SK-N-SH (cell line): ENCODE measurements around the gene MPST. TPM values are rescaled to one million over a fixed set of nuclear protein-coding genes. Genes with fewer than 3 reads are reported as not detected.

ENCODE experiments used
- CTCF ChIA-PET: fragments of 300-600, 350-600 bp; formaldehyde crosslinking; extraction: SDS; loops from one replicate; lab custom pipeline; 2021; lab: Yijun Ruan, JAX
- POLR2A ChIA-PET: fragments of 350-600 bp; sonication (Branson Sonifier 250); formaldehyde crosslinking; extraction: SDS; loops from one replicate; lab custom pipeline; 2020; ENCODE audit warnings: antibody characterized with exemption, inconsistent platforms; lab: Yijun Ruan, JAX
- DNase-seq: peaks from one replicate; pipeline ENCODE4 v3.0.0; 2012
- H2AFZ ChIP-seq: fragments of 200-600 bp; sonication (generic); 2 replicates; pipeline ENCODE4 v1.8.1; 2016; ENCODE audit warnings: antibody characterized with exemption, mild to moderate bottlenecking, low read depth
- H3F3A ChIP-seq: fragments of 200-600 bp; sonication (generic); replicated peaks from 2 replicates; pipeline ENCODE3; 2016; ENCODE audit warnings: antibody characterized with exemption, mild to moderate bottlenecking; ENCODE audit not compliant: insufficient read depth
- H3K27ac ChIP-seq, 2 experiments: fragments of 200-500 bp in 1 of 2; fragments of 200-600 bp in 1 of 2; sonication (Bioruptor generic) in 1 of 2; sonication (generic), shearing (Covaris generic) in 1 of 2; 2 replicates each; pipeline versions ENCODE4 v1.5.1 to v1.6.1; 2014 to 2016; ENCODE audit warnings: low read depth in 2 of 2, inconsistent platforms in 1 of 2, low read length in 1 of 2, mild to moderate bottlenecking in 1 of 2, mixed read lengths in 1 of 2
- H3K27me3 ChIP-seq: fragments of 200-600 bp; sonication (generic), shearing (Covaris generic); 2 replicates; pipeline ENCODE4 v1.6.1; 2016; ENCODE audit warnings: mixed run types; ENCODE audit not compliant: insufficient read depth
- H3K36me3 ChIP-seq, 2 experiments: fragments of 200-500 bp in 1 of 2; fragments of 200-600 bp in 1 of 2; sonication (Bioruptor generic) in 1 of 2; sonication (generic) in 1 of 2; replicated peaks in 1 of 2; 2 replicates each; pipeline versions ENCODE3 to v1.5.1; 2014 to 2016; ENCODE audit warnings: low read length in 1 of 2, mild to moderate bottlenecking in 1 of 2; ENCODE audit not compliant: insufficient read depth in 2 of 2, control insufficient read depth in 1 of 2
- H3K4me1 ChIP-seq, 2 experiments: fragments of 200-500 bp in 1 of 2; fragments of 200-600 bp in 1 of 2; sonication (Bioruptor generic) in 1 of 2; sonication (generic), shearing (Covaris generic) in 1 of 2; 2 replicates each; pipeline versions ENCODE4 v1.5.1 to v1.6.1; 2014 to 2016; ENCODE audit warnings: low read depth in 1 of 2, low read length in 1 of 2, mixed run types in 1 of 2; ENCODE audit not compliant: insufficient read depth in 2 of 2, control insufficient read depth in 1 of 2
- H3K4me2 ChIP-seq: fragments of 200-600 bp; sonication (generic), shearing (Covaris generic); 2 replicates; pipeline ENCODE4 v1.6.1; 2017; ENCODE audit warnings: mixed run types
- H3K4me3 ChIP-seq, 2 experiments: fragments of 200-500 bp in 1 of 2; fragments of 200-600 bp in 1 of 2; sonication (Bioruptor generic) in 1 of 2; sonication (generic), shearing (Covaris generic) in 1 of 2; 2 replicates each; pipeline versions ENCODE4 v1.5.1 to v1.8.1; 2014 to 2016; ENCODE audit warnings: low read depth in 2 of 2, inconsistent platforms in 1 of 2, low read length in 1 of 2, mild to moderate bottlenecking in 1 of 2, mixed read lengths in 1 of 2, moderate library complexity in 1 of 2
- H3K79me2 ChIP-seq: fragments of 200-600 bp; sonication (generic); 2 replicates; pipeline ENCODE4 v1.8.1; 2017; ENCODE audit warnings: mild to moderate bottlenecking; ENCODE audit not compliant: insufficient read depth
- H3K9ac ChIP-seq: fragments of 200-600 bp; sonication (generic); 2 replicates; pipeline ENCODE4 v1.6.1; 2017; ENCODE audit warnings: mixed run types
- H3K9me2 ChIP-seq: fragments of 200-600 bp; sonication (generic); 2 replicates; pipeline ENCODE4 v1.6.1; 2017; ENCODE audit warnings: mixed run types
- H3K9me3 ChIP-seq: fragments of 200-600 bp; sonication (generic); 2 replicates; pipeline ENCODE4 v1.6.1; 2017; ENCODE audit warnings: mixed run types, mild to moderate bottlenecking, moderate library complexity
- H4K20me1 ChIP-seq: fragments of 200-600 bp; sonication (generic); 2 replicates; pipeline ENCODE4 v1.6.1; 2017; ENCODE audit warnings: mild to moderate bottlenecking, mixed run types; ENCODE audit not compliant: insufficient read depth
- EP300 ChIP-seq, 2 experiments: IDR thresholded peaks; 2 replicates each; pipeline versions ENCODE4 v1.4.0 to v1.6.1; 2012; ENCODE audit warnings: borderline replicate concordance in 1 of 2, low read depth in 1 of 2, low read length in 1 of 2
- FOXJ3 ChIP-seq: sonication (generic); formaldehyde crosslinking; IDR thresholded peaks from 2 replicates; pipeline ENCODE4 v1.5.1; 2020; ENCODE audit warnings: mild to moderate bottlenecking, missing genetic modification reagents
- JUND ChIP-seq: IDR thresholded peaks from 2 replicates; pipeline ENCODE4 v1.4.0; 2012
- NFIC ChIP-seq: IDR thresholded peaks from 2 replicates; pipeline ENCODE4 v1.4.0; 2012; ENCODE audit warnings: borderline replicate concordance
- POLR2AphosphoS5 ChIP-seq: IDR thresholded peaks from 2 replicates; pipeline ENCODE4 v1.6.1; 2012; ENCODE audit warnings: low read depth, low read length
- RFX5 ChIP-seq: IDR thresholded peaks from 2 replicates; pipeline ENCODE4 v1.6.1; 2012; ENCODE audit warnings: mild to moderate bottlenecking, improper control_type of control experiment, low read length
- RXRA ChIP-seq: IDR thresholded peaks from 2 replicates; pipeline ENCODE4 v1.4.0; 2012; ENCODE audit warnings: low read depth, mild to moderate bottlenecking, borderline replicate concordance
- SIN3A ChIP-seq: IDR thresholded peaks from 2 replicates; pipeline ENCODE4 v1.6.1; 2012; ENCODE audit warnings: low read depth, mild to moderate bottlenecking, low read length, moderate library complexity, borderline replicate concordance
- TAF1 ChIP-seq: IDR thresholded peaks from 2 replicates; pipeline ENCODE4 v1.6.1; 2012; ENCODE audit warnings: low read depth, mild to moderate bottlenecking, low read length, moderate library complexity, borderline replicate concordance
- TCF12 ChIP-seq: IDR thresholded peaks from 2 replicates; pipeline ENCODE4 v1.4.0; 2012
- YY1 ChIP-seq: IDR thresholded peaks from 2 replicates; pipeline ENCODE4 v1.4.0; 2012; ENCODE audit warnings: low read depth, mild to moderate bottlenecking
- WGBS: methylation state at CpG from one replicate; pipeline ENCODE4 v1.1.6; 2017; ENCODE audit warnings: low lambda C conversion rate; 5-methylcytosine and 5-hydroxymethylcytosine counted together
- polyA plus RNA-seq, 3 experiments: library from polyadenylated mRNA; depleted of rRNA; stranded (reverse); fragments of >200 nt; gene quantifications; 2 replicates each; pipeline ENCODE4 v1.2.3, GENCODE V29; 2012
- TF ChIP-seq, protein P1 (sequence below): IDR thresholded peaks from 2 replicates; pipeline ENCODE4 v1.6.1; 2012; ENCODE audit warnings: mild to moderate bottlenecking, low read depth, low read length, moderate library complexity
- TF ChIP-seq, protein P2 (sequence below): fragments of 200-600 bp; sonication (generic); IDR thresholded peaks from 2 replicates; pipeline ENCODE4 v1.6.1; 2017; ENCODE audit warnings: antibody characterized with exemption, mild to moderate bottlenecking, moderate library complexity
- TF ChIP-seq, protein P3 (sequence below): fragments of 150-350 bp; IDR thresholded peaks from 2 replicates; pipeline ENCODE4 v1.6.1; 2016; ENCODE audit warnings: mild to moderate bottlenecking, low read depth, low read length
- TF ChIP-seq, protein P4 (sequence below): IDR thresholded peaks from 2 replicates; pipeline ENCODE4 v1.4.0; 2012; ENCODE audit warnings: low read depth, borderline replicate concordance

The MPST gene
- polyA plus RNA-seq, 1 of the 3 experiments (the other 2 are of a cell fraction) = 60.4 TPM

DNA sequence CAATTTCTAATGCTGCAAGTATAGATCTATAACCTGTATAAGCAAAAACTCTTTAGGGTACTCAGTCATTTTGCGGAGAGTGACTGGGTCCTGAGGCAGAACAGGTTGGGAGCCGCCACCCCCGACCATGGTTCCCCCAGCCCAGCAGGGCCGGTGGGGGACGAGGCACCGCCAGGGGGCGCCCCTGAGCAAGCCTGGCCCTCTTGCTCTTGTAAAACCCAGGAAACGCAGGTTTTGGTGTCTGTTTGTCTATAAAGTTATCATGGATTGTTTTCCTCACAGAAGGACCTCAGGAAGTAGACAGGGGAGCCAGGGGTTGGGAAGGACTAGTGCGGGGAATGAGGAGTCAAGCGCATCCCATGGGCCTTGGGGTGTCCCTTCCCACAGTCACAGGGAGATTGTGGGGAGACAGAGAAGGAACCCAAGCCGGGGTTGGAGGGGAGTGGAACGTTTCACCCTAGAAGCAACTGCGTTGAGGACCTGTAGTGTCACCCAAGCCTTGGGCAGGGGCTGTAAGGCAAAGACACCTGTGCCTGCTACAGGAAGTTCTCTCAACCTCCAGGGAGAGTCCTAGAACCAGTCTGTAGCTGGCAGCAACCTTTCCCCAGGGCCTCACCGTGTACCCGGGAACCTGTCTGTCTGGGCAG, 58.4 kb downstream of the MPST start (continued):
- TF ChIP-seq, protein P1, sequence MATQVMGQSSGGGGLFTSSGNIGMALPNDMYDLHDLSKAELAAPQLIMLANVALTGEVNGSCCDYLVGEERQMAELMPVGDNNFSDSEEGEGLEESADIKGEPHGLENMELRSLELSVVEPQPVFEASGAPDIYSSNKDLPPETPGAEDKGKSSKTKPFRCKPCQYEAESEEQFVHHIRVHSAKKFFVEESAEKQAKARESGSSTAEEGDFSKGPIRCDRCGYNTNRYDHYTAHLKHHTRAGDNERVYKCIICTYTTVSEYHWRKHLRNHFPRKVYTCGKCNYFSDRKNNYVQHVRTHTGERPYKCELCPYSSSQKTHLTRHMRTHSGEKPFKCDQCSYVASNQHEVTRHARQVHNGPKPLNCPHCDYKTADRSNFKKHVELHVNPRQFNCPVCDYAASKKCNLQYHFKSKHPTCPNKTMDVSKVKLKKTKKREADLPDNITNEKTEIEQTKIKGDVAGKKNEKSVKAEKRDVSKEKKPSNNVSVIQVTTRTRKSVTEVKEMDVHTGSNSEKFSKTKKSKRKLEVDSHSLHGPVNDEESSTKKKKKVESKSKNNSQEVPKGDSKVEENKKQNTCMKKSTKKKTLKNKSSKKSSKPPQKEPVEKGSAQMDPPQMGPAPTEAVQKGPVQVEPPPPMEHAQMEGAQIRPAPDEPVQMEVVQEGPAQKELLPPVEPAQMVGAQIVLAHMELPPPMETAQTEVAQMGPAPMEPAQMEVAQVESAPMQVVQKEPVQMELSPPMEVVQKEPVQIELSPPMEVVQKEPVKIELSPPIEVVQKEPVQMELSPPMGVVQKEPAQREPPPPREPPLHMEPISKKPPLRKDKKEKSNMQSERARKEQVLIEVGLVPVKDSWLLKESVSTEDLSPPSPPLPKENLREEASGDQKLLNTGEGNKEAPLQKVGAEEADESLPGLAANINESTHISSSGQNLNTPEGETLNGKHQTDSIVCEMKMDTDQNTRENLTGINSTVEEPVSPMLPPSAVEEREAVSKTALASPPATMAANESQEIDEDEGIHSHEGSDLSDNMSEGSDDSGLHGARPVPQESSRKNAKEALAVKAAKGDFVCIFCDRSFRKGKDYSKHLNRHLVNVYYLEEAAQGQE = no peak
- TF ChIP-seq SIN3A = no peak
- no peak for TF ChIP-seq POLR2AphosphoS5
- no peak for TF ChIP-seq JUND
- TF ChIP-seq, protein P2, sequence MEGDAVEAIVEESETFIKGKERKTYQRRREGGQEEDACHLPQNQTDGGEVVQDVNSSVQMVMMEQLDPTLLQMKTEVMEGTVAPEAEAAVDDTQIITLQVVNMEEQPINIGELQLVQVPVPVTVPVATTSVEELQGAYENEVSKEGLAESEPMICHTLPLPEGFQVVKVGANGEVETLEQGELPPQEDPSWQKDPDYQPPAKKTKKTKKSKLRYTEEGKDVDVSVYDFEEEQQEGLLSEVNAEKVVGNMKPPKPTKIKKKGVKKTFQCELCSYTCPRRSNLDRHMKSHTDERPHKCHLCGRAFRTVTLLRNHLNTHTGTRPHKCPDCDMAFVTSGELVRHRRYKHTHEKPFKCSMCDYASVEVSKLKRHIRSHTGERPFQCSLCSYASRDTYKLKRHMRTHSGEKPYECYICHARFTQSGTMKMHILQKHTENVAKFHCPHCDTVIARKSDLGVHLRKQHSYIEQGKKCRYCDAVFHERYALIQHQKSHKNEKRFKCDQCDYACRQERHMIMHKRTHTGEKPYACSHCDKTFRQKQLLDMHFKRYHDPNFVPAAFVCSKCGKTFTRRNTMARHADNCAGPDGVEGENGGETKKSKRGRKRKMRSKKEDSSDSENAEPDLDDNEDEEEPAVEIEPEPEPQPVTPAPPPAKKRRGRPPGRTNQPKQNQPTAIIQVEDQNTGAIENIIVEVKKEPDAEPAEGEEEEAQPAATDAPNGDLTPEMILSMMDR = peak; percentile 97
- no peak for TF ChIP-seq TAF1
- no peak for TF ChIP-seq FOXJ3

DNA sequence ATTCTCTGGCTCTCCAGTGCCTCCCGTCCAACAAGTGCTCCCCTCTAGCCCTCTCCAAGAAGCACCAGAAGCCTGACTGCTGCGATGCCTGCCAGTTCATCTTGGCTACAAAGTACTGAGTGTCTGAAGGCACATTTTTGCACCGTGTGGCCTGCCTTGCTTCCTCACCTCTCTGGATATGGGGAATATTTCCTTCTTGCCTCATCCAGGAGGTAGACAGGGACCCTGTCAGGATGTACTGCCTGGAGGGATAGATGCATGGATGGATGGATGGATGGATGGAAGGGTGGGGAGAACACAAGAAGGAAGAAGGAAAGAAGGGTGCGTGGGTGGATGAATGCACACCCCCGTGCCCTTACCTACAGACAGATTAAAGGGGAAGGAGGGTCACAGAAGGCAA, 59.6 kb downstream of the MPST start:
- no peak overlapping the region for H2AFZ ChIP-seq
- WGBS = 67% methylated on average over 5 of the region's 5 CpGs
- no peak overlapping the region for H3K9ac ChIP-seq
- H3F3A ChIP-seq = no peaks in the 10 kb centered on the region
- no peaks in the 10 kb centered on the region for H3K36me3 ChIP-seq
- no peak overlapping the region for H3K4me2 ChIP-seq
- ChIA-PET CTCF (interaction anchor here (0.8 to 1.3 kb wide), 2 partner anchors 47 to 119 kb away, joined by 3 to 4 read pairs; no protein-coding TSS in a partner anchor), POLR2A (no interaction called here)
- no peak overlapping the region for H3K4me3 ChIP-seq
- TF ChIP-seq, protein P3, sequence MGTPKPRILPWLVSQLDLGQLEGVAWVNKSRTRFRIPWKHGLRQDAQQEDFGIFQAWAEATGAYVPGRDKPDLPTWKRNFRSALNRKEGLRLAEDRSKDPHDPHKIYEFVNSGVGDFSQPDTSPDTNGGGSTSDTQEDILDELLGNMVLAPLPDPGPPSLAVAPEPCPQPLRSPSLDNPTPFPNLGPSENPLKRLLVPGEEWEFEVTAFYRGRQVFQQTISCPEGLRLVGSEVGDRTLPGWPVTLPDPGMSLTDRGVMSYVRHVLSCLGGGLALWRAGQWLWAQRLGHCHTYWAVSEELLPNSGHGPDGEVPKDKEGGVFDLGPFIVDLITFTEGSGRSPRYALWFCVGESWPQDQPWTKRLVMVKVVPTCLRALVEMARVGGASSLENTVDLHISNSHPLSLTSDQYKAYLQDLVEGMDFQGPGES = no peak
- no peak for TF ChIP-seq EP300 (IDR thresholded peaks at IDR 0.05; ENCODE audit: borderline replicate concordance in 1 of 2, low read depth in 1 of 2, low read length in 1 of 2)
- no peak for TF ChIP-seq RXRA
- TF ChIP-seq, protein P2 = no peak
- TF ChIP-seq TCF12 = no peak
- TF ChIP-seq, protein P4, sequence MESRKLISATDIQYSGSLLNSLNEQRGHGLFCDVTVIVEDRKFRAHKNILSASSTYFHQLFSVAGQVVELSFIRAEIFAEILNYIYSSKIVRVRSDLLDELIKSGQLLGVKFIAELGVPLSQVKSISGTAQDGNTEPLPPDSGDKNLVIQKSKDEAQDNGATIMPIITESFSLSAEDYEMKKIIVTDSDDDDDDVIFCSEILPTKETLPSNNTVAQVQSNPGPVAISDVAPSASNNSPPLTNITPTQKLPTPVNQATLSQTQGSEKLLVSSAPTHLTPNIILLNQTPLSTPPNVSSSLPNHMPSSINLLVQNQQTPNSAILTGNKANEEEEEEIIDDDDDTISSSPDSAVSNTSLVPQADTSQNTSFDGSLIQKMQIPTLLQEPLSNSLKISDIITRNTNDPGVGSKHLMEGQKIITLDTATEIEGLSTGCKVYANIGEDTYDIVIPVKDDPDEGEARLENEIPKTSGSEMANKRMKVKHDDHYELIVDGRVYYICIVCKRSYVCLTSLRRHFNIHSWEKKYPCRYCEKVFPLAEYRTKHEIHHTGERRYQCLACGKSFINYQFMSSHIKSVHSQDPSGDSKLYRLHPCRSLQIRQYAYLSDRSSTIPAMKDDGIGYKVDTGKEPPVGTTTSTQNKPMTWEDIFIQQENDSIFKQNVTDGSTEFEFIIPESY = no peak
- no peak for TF ChIP-seq NFIC
- TF ChIP-seq RFX5 = no peak
- no peak for TF ChIP-seq YY1
- no peaks in the 10 kb centered on the region for H3K9me3 ChIP-seq
- H3K27ac ChIP-seq = no peak overlapping the region
- H3K79me2 ChIP-seq = no peaks in the 10 kb centered on the region
- no peaks in the 10 kb centered on the region for H3K9me2 ChIP-seq
- no peak for DNase-seq
- H3K4me1 ChIP-seq = no peaks in the 10 kb centered on the region
- H4K20me1 ChIP-seq = no peaks in the 10 kb centered on the region
- H3K27me3 ChIP-seq = peaks cover 30% of the 10 kb centered on the region
